Chondrocyte (in vitro differentiated cells): ENCODE results near the gene DGKI. TPM values are rescaled to one million over a fixed set of nuclear protein-coding genes. Genes with fewer than 3 reads are reported as not detected.

Source experiments
- DNase-seq: peaks from one replicate; pipeline ENCODE4 v3.0.0; 2021; ENCODE audit warnings: mixed read lengths, low spot score
- H3K27ac Mint-ChIP-seq: one replicate; pipeline ENCODE4 v1.8.0; 2021; ENCODE audit warnings: mild to moderate bottlenecking, moderate library complexity, mixed read lengths; ENCODE audit not compliant: unreplicated experiment
- H3K27me3 Mint-ChIP-seq: 2 replicates; pipeline ENCODE4 v1.8.0; 2021; ENCODE audit warnings: low read depth, mixed read lengths
- H3K36me3 Mint-ChIP-seq: 2 replicates; pipeline ENCODE4 v1.8.0; 2021; ENCODE audit warnings: low read depth, mixed read lengths
- H3K4me1 Mint-ChIP-seq: 2 replicates; pipeline ENCODE4 v1.8.0; 2021; ENCODE audit warnings: low read depth, mild to moderate bottlenecking, mixed read lengths
- H3K4me3 Mint-ChIP-seq: one replicate; pipeline ENCODE4 v1.8.0; 2021; ENCODE audit warnings: mild to moderate bottlenecking, moderate library complexity, mixed read lengths; ENCODE audit not compliant: unreplicated experiment
- H3K9me3 Mint-ChIP-seq: 2 replicates; pipeline ENCODE4 v1.8.0; 2021; ENCODE audit warnings: low read depth, mixed read lengths
- CTCF ChIP-seq: fragments of 200-600 bp; sonication (generic); IDR thresholded peaks from 2 replicates; pipeline ENCODE4 v1.5.0; 2021; ENCODE audit warnings: antibody characterized with exemption, mild to moderate bottlenecking, moderate library complexity
- total RNA-seq: library from RNA; stranded (reverse); gene quantifications from 3 replicates; pipeline ENCODE4 v1.2.1, GENCODE V29; 2021

Gene DGKI
- total RNA-seq, 1 donor from 2014 or later, result 15.3 TPM

- Mint-ChIP-seq H3K27ac (no peak overlapping the region), H3K27me3 (no peaks in the 10 kb centered on the region), H3K4me3 (no peak overlapping the region), H3K36me3 (no peaks in the 10 kb centered on the region), H3K9me3 (no peaks in the 10 kb centered on the region), H3K4me1 (peaks cover 24% of the 10 kb centered on the region)
- TF ChIP-seq CTCF, result no peak
- DNase-seq, result no peak
Measured at GRCh38 chr7:137475966-137476365, 370.8 kb downstream of the DGKI start.

- H3K27me3 Mint-ChIP-seq, result no peaks in the 10 kb centered on the region
- H3K4me1 Mint-ChIP-seq, result peaks cover 18% of the 10 kb centered on the region
- TF ChIP-seq CTCF, result no peak
- no peak overlapping the region for H3K4me3 Mint-ChIP-seq
- no peak for DNase-seq
- H3K36me3 Mint-ChIP-seq, result no peaks in the 10 kb centered on the region
- H3K27ac Mint-ChIP-seq, result no peak overlapping the region
- no peaks in the 10 kb centered on the region for H3K9me3 Mint-ChIP-seq
Measured at GRCh38 chr7:137474540-137475026, 372.2 kb downstream of the DGKI start.

GRCh38 chr7:137471128-137471527, 375.6 kb downstream of the DGKI start:
- Mint-ChIP-seq H3K4me1 (peaks cover 8% of the 10 kb centered on the region), H3K4me3 (no peak overlapping the region), H3K27ac (no peak overlapping the region), H3K9me3 (no peaks in the 10 kb centered on the region), H3K27me3 (no peaks in the 10 kb centered on the region), H3K36me3 (peaks cover 2% of the 10 kb centered on the region)
- no peak for TF ChIP-seq CTCF
- no peak for DNase-seq

GRCh38 chr7:137469858-137470257, 376.9 kb downstream of the DGKI start:
- H3K27ac Mint-ChIP-seq, result no peak overlapping the region
- H3K4me1 Mint-ChIP-seq, result peaks cover 5% of the 10 kb centered on the region
- H3K4me3 Mint-ChIP-seq, result no peak overlapping the region
- TF ChIP-seq CTCF, result no peak
- H3K27me3 Mint-ChIP-seq, result no peaks in the 10 kb centered on the region
- H3K36me3 Mint-ChIP-seq, result peaks cover 5% of the 10 kb centered on the region
- no peak for DNase-seq
- H3K9me3 Mint-ChIP-seq, result no peaks in the 10 kb centered on the region

GRCh38 chr7:137469191-137469811, 377.5 kb downstream of the DGKI start:
- Mint-ChIP-seq H3K36me3 (peaks cover 5% of the 10 kb centered on the region), H3K4me1 (peaks cover 2% of the 10 kb centered on the region), H3K4me3 (no peak overlapping the region), H3K9me3 (no peaks in the 10 kb centered on the region), H3K27ac (no peak overlapping the region), H3K27me3 (no peaks in the 10 kb centered on the region)
- no peak for TF ChIP-seq CTCF
- no peak for DNase-seq
